22Rv1 (cell line): ENCODE data around the gene CA5B.

Experiments used
- ZFX ChIP-seq: fragments of 450-650 bp; IDR thresholded peaks from 2 replicates; pipeline ENCODE4 v1.6.1; 2017; ENCODE audit warnings: antibody characterized with exemption, borderline replicate concordance
- TF ChIP-seq, protein P1 (sequence below): fragments of 450-650 bp; IDR thresholded peaks from 2 replicates; pipeline ENCODE4 v1.5.1; 2017; ENCODE audit warnings: mild to moderate bottlenecking

DNA sequence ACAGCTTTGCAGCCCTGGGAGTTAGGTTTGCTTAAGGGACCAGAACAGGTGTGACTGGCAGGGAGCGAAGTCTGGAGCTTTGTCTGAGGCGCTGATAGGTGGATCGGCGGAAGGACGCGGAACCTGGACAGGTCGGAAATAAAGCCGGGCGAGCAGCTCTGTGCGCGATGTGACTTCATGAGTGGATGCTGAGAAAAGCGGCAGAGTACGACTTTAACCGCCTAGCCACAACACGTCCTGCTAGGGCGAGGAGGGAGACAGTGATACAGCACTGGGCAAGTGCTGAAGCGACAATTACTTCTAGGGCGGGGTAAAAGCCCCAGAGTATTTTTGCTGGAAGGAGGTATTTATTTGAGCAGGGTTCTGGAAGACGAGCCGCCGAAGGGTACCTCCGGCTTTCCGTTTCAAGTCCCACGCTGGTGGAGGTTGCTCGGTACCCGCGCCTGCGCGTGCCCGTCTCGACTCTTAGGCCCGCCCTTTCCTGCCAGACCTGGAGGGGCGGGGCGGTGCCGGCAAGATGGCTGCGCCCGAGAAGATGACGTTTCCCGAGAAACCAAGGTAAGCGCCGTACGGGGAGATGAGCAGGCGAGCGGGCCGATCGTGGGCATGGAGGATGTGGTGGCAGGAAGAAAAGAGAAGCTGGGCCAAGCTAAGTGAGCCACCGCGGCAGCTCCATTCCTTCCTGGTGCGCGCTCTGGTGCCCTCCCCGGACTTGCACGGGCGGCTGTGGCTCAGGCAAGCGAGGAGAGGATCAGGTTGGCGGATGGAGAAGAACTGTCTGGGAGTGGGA, 52.1 kb downstream of the CA5B start, which contains the start of gene ZRSR2:
- TF ChIP-seq, protein P1, sequence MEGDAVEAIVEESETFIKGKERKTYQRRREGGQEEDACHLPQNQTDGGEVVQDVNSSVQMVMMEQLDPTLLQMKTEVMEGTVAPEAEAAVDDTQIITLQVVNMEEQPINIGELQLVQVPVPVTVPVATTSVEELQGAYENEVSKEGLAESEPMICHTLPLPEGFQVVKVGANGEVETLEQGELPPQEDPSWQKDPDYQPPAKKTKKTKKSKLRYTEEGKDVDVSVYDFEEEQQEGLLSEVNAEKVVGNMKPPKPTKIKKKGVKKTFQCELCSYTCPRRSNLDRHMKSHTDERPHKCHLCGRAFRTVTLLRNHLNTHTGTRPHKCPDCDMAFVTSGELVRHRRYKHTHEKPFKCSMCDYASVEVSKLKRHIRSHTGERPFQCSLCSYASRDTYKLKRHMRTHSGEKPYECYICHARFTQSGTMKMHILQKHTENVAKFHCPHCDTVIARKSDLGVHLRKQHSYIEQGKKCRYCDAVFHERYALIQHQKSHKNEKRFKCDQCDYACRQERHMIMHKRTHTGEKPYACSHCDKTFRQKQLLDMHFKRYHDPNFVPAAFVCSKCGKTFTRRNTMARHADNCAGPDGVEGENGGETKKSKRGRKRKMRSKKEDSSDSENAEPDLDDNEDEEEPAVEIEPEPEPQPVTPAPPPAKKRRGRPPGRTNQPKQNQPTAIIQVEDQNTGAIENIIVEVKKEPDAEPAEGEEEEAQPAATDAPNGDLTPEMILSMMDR: no peak
- no peak for TF ChIP-seq ZFX
